SH-SY5Y (cell line): ENCODE data around the gene REX1BD.

Experiments
- GATA2 ChIP-seq: IDR thresholded peaks from 2 replicates; pipeline ENCODE4 v1.6.1; 2011; ENCODE audit warnings: mild to moderate bottlenecking, low read depth, low read length
- GATA3 ChIP-seq: IDR thresholded peaks from 2 replicates; pipeline ENCODE4 v1.6.1; 2011; ENCODE audit warnings: low read depth, mild to moderate bottlenecking, low read length, moderate library complexity

- TF ChIP-seq GATA3 (no peak), GATA2 (no peak)
Measured at GRCh38 chr19:18635831-18636182, 47.2 kb downstream of the REX1BD start.
